Measurements from ENCODE around the gene ADAMTS7.
"Not testable (repeated sequence)": the region's sequence is repeated elsewhere in the genome, so short reads cannot be mapped to it uniquely, and the experiment has no call there.

The ADAMTS7 gene

GRCh38 chr15:78781381-78781780 lies 29.9 kb downstream of the ADAMTS7 start:
- not testable (repeated sequence) for DNase-seq

GRCh38 chr15:78779975-78780374 lies 31.3 kb downstream of the ADAMTS7 start:
- not testable (repeated sequence) for DNase-seq

GRCh38 chr15:78779176-78779785 lies 32.0 kb downstream of the ADAMTS7 start:
- not testable (repeated sequence) for DNase-seq

GRCh38 chr15:78778422-78778821 lies 32.8 kb downstream of the ADAMTS7 start:
- DNase-seq, result no peak

GRCh38 chr15:78777953-78778345 lies 33.3 kb downstream of the ADAMTS7 start:
- not testable (repeated sequence) for DNase-seq

- not testable (repeated sequence) for DNase-seq
Observed at GRCh38 chr15:78777290-78777952, 33.8 kb downstream of the ADAMTS7 start.

- DNase-seq, result not testable (repeated sequence)
Observed at GRCh38 chr15:78776046-78776925, 35.0 kb downstream of the ADAMTS7 start.

- DNase-seq, result no peak
Observed at GRCh38 chr15:78775472-78775871, 35.8 kb downstream of the ADAMTS7 start.

- not testable (repeated sequence) for DNase-seq
Observed at GRCh38 chr15:78774451-78774990, 36.7 kb downstream of the ADAMTS7 start.

GRCh38 chr15:78773765-78774450 lies 37.4 kb downstream of the ADAMTS7 start:
- not testable (repeated sequence) for DNase-seq

GRCh38 chr15:78772738-78773137 lies 38.5 kb downstream of the ADAMTS7 start:
- DNase-seq, result no peak

GRCh38 chr15:78771436-78772000 lies 39.7 kb downstream of the ADAMTS7 start:
- not testable (repeated sequence) for DNase-seq

- not testable (repeated sequence) for DNase-seq
Observed at GRCh38 chr15:78771020-78771419, 40.2 kb downstream of the ADAMTS7 start.

- not testable (repeated sequence) for DNase-seq
Observed at GRCh38 chr15:78769473-78770225, 41.6 kb downstream of the ADAMTS7 start.

- no peak for DNase-seq
Observed at GRCh38 chr15:78768531-78769408, 42.5 kb downstream of the ADAMTS7 start.

GRCh38 chr15:78768096-78768495 lies 43.2 kb downstream of the ADAMTS7 start:
- DNase-seq, result no peak

GRCh38 chr15:78767331-78767951 lies 43.8 kb downstream of the ADAMTS7 start:
- no peak for DNase-seq

- not testable (repeated sequence) for DNase-seq
Observed at GRCh38 chr15:78766641-78767071, 44.6 kb downstream of the ADAMTS7 start.

- DNase-seq, result no peak
Observed at GRCh38 chr15:78766041-78766440, 45.2 kb downstream of the ADAMTS7 start.

Measured in inflammatory macrophage treated with lipopolysaccharide for 4 hours (primary cell).